Activated CD4-positive, alpha-beta T cell treated with anti-CD3 and anti-CD28 coated beads, Interleukin-2, amount 10 ng/mL, durations not matched to agents 7 days and 5 days (primary cell): ENCODE measurements around the gene LCN1. TPM values are rescaled to one million over a fixed set of nuclear protein-coding genes. Genes with fewer than 3 reads are reported as not detected.
"Not testable (repeated sequence)": the region's sequence is repeated elsewhere in the genome, so short reads cannot be mapped to it uniquely, and the experiment has no call there.

ENCODE experiments used
- CTCF ChIA-PET: fragments of 350-600 bp; sonication (Branson Sonifier 250); formaldehyde crosslinking; loops from one replicate; lab custom pipeline; 2021; ENCODE audit warnings: antibody characterized with exemption; lab: Charles Lee
- POLR2A ChIA-PET: fragments of 350-600 bp; sonication (Branson Sonifier 250); formaldehyde crosslinking; loops from one replicate; lab custom pipeline; 2021; ENCODE audit warnings: antibody characterized with exemption; lab: Charles Lee
- DNase-seq: peaks from one replicate; pipeline ENCODE4 v3.0.0-alpha.2; 2020
- H3K27ac Mint-ChIP-seq: one replicate; pipeline ENCODE4 v1.8.0; 2021; ENCODE audit warnings: mild to moderate bottlenecking, moderate library complexity, mixed read lengths
- H3K27me3 Mint-ChIP-seq: one replicate; pipeline ENCODE4 v1.8.0; 2021; ENCODE audit warnings: mixed read lengths
- H3K36me3 Mint-ChIP-seq: one replicate; pipeline ENCODE4 v1.8.0; 2021; ENCODE audit warnings: low read depth, mixed read lengths
- H3K4me1 Mint-ChIP-seq: one replicate; pipeline ENCODE4 v1.8.0; 2021; ENCODE audit warnings: mixed read lengths
- H3K4me3 Mint-ChIP-seq: one replicate; pipeline ENCODE4 v1.8.0; 2021; ENCODE audit warnings: mild to moderate bottlenecking, moderate library complexity, mixed read lengths
- H3K9me3 Mint-ChIP-seq: one replicate; pipeline ENCODE4 v1.8.0; 2021; ENCODE audit warnings: mixed read lengths
- total RNA-seq, 2 experiments: library from RNA; stranded (reverse); gene quantifications; one replicate each; pipeline ENCODE4 v1.2.3, GENCODE V29; 2021

The LCN1 gene
- total RNA-seq, 2 experiments from 2014 or later, result not detected

DNA sequence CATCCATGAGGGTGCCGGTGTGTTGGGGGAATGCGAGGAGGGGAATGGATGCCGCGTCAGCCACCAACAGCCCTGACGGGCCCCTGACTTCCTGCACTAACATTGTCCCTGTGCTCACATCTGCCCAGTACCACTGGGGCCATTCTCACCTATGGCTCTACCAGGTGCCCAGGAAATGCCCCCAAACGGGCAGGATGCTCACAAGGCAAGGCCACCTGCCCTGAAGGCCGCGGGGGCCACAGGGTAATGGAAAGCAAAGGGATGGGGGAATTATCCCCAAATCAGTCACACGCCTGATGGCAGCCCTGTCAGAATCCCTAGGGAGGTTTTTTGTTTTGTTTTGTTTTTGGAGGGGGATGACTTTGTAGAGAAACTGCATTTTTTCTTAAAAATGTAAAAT is 7.3 kb upstream of the LCN1 start:
- H3K27me3 Mint-ChIP-seq, H3K36me3 Mint-ChIP-seq, POLR2A ChIA-PET, H3K4me3 Mint-ChIP-seq, H3K4me1 Mint-ChIP-seq, DNase-seq, H3K9me3 Mint-ChIP-seq, H3K27ac Mint-ChIP-seq: not testable (repeated sequence)
- CTCF ChIA-PET, result interaction anchor here (1.8 kb wide), 1 partner anchor 8 kb away, joined by 8 read pairs; no protein-coding TSS in a partner anchor

DNA sequence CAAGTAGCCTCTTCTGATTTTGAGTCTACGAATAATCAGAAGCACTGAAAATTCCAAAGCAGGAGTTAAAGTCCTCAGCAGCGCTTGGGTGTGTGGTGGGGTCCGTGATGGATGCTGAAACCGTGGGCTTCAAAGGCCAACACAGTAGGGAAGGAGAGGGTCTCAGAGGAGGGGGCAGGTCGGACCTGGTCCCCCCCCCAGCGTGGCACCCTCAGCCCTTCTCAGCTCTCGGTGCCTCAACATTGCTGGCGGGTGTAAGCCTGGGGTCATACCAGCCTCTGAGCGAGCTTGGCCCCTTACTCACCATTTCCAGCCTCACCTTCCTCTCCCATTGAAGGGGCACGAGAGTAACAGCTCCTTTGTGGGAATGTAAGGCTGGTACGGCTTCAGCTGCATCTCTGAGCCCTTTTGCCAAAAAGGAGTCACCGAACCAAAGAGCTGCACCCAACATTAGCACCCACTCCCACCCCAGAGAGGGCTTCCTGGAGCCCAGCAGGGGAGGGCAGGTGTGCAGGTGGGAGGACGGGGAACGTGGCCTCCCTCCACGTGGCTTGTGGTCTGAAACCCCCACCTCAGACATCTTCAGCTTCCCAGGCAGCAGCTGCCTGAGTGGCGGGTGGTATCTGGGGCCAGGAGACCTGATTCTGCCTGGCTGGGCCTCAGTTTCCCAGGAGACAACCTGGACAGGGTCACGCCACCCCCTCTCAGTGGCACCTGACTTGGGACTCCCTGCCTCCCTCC is 6.7 kb upstream of the LCN1 start:
- Mint-ChIP-seq H3K27ac (no peak overlapping the region), H3K27me3 (peaks cover 8% of the 10 kb centered on the region), H3K9me3 (peaks cover 1% of the 10 kb centered on the region), H3K4me1 (peaks cover 8% of the 10 kb centered on the region), H3K4me3 (no peak overlapping the region), H3K36me3 (no peaks in the 10 kb centered on the region)
- ChIA-PET POLR2A (no interaction called here), CTCF (interaction anchor here (1.8 kb wide), 1 partner anchor 9 kb away, joined by 8 read pairs; no protein-coding TSS in a partner anchor)
- no peak for DNase-seq

DNA sequence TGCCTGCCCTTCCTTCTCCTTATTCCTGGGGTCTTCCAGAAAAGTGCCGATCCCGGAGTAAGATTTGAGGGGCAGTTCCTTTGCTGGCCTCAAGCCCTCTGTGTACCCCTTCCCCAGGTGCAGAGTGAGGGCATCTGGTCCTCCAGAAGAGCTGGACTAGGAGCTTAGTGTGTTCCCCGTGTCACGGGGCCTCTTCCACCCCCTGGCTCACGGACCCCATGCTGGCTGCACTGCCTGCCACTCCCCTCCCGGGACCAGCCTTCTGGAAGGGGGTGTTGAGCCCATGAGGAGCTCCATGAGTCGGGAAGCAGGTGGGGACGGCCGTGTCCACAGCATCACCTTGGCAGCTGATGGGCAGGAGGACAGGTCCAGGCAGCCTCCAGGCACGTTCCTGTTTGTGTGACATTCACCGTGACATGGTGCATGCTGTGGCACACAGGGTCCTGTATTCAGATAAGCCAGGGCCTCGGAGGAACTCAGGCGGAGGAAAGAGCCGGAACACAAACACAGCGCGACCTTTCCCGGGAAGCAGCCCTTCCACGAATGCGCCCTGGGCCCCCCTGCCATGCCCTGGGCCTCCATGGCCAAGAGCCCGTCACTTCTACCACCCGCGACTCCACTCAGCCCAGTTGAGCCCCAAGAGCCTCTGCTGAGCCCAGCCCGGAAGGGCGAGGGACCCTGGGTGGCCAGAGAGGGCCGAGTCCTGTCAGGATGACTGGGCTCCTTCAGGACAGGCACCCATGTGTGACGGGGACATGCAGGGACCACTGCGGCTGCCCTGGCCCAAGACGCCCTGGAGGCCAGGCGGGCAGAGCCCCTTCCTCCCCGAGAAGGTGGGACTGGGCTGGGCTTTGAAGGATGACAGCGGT is 5.9 kb upstream of the LCN1 start:
- H3K36me3 Mint-ChIP-seq, result no peaks in the 10 kb centered on the region
- H3K4me3 Mint-ChIP-seq, result no peak overlapping the region
- ChIA-PET CTCF (interaction anchor here (1.8 kb wide), 1 partner anchor 10 kb away, joined by 8 read pairs; no protein-coding TSS in a partner anchor), POLR2A (no interaction called here)
- H3K9me3 Mint-ChIP-seq, result no peaks in the 10 kb centered on the region
- peaks cover 8% of the 10 kb centered on the region for H3K4me1 Mint-ChIP-seq
- DNase-seq, result no peak
- peaks cover 9% of the 10 kb centered on the region for H3K27me3 Mint-ChIP-seq
- no peak overlapping the region for H3K27ac Mint-ChIP-seq

DNA sequence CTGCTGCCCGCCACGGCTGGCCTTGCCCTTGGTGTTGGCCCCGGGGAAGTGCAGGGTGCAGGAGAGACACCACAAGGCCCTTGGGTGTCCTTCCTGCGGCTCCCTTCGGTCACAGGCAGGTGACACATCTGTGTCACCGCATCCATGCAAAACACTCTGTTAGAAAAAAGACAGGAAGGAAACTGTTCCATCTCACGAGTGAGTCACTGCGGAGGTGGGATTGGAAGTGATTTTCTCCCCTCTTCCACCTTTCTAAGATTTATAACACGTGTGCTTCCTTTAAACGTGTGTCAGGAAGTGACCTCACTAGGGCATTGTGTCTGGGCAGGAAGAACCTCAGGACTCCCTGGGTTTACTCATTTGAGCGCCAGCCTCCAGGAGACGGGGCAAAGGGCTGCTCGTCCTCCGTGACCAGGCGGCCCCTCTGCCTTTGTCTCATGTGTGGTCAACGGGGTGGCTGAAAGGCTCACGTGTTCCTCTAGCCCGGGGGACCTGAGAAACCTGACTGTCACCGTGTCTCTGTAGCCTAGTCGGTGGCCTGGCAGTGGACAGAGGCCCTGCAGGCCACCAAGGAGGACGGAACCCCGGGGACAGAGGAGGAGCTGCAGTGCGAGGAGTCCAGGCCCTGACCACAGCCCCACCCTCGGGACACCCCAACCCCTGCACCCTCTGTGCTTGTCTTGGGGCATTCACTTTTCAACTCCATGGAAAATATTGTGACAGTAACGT is 4.9 kb upstream of the LCN1 start:
- no peaks in the 10 kb centered on the region for H3K9me3 Mint-ChIP-seq
- ChIA-PET POLR2A (no interaction called here), CTCF (no interaction called here)
- no peak overlapping the region for H3K4me3 Mint-ChIP-seq
- no peaks in the 10 kb centered on the region for H3K36me3 Mint-ChIP-seq
- H3K27me3 Mint-ChIP-seq, result peaks cover 9% of the 10 kb centered on the region
- DNase-seq, result no peak
- H3K27ac Mint-ChIP-seq, result no peak overlapping the region
- H3K4me1 Mint-ChIP-seq, result peaks cover 7% of the 10 kb centered on the region

DNA sequence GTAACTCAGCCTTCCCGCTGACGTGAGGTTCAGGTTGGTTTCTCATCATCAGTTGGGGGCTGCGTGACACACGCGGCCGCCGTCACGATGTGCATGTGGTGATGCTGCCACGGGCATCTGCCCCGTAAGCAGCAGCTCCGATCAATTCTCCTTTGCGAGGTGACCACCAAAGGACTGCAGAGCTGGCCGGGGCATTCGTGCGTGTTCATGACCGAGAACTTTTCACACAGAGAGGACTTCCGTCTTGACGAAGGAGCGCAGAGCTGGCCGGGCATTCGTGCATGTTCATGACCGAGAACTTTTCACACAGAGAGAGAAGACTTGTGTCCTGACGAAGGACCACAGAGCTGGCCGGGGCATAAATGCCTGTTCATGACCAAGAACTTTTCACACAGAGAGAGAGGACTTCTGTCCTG is 3.8 kb upstream of the LCN1 start:
- H3K4me1 Mint-ChIP-seq, result peaks cover 4% of the 10 kb centered on the region
- CTCF ChIA-PET, result interaction anchor here (1.1 kb wide), 1 partner anchor 9 kb away, joined by 3 read pairs; no protein-coding TSS in a partner anchor
- no peaks in the 10 kb centered on the region for H3K36me3 Mint-ChIP-seq
- H3K9me3 Mint-ChIP-seq, result no peaks in the 10 kb centered on the region
- H3K27me3 Mint-ChIP-seq, result peaks cover 9% of the 10 kb centered on the region
- H3K27ac Mint-ChIP-seq, result no peak overlapping the region
- H3K4me3 Mint-ChIP-seq, result no peak overlapping the region
- POLR2A ChIA-PET, result no interaction called here
- DNase-seq, result no peak

DNA sequence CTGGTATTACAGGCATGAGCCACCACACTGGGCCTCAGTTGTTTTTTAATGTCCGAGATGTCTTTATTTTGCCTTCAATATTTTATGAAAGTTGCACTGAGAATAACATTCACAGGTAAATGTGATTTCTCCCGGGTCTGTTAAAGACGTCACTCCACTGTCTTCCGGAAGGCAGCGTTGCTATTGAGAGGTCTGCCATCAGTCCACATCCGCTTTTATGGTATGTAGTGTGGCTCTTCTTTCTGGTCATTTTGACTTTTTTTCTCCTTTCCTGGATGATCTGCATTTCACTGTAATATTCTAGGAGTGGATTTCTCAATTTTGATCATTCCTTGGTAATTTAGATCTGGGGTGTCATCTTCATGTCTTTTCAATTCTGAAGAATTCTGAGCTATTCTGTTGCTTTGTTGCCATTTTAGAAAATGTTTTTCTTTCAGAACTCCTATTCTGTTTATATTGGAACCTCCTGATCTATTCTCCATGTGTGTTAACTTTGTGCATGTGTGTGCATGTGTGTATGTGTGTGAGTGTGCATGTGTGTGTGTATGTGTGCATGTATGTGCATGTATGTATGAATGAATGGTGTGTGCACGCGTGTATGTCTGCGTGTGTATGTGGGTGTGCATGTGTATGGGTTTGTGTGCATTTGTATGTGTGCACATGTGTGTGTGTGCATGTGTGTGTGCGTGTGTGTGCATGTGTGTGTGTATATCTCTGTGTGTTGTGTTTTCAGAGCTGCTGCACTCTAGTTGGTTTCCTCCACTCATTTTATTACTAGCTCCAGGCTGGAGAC is 1.9 kb upstream of the LCN1 start:
- ChIA-PET POLR2A (no interaction called here), CTCF (no interaction called here)
- no peak overlapping the region for H3K27ac Mint-ChIP-seq

DNA sequence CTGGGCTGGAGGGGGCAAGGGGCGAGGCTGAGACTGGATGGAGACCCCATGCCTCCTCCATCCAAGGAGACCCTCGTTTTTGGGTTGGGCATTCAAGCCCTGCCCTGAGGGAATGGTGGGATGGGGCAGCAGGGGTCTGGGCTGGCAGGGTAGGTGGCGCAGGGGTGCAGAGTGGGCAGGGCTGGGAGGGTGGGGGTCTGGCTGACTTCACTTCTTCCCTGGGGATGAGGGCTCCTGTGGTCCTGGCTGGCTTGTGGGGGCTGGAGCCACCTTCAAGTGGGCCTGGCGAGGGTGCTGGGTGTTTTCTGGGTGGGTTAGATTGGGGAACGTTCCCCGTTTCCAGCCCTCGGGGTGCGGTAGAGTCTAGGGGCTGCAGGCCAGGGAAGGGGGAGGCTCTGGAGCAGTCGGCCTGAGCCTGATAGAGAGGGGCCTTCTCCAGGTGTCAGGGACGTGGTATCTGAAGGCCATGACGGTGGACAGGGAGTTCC is 412 bp downstream of the LCN1 start:
- no peak for DNase-seq
- Mint-ChIP-seq H3K9me3 (no peaks in the 10 kb centered on the region), H3K4me3 (no peak overlapping the region), H3K36me3 (no peaks in the 10 kb centered on the region), H3K4me1 (no peaks in the 10 kb centered on the region), H3K27me3 (peaks cover 9% of the 10 kb centered on the region), H3K27ac (no peak overlapping the region)
- ChIA-PET CTCF (no interaction called here), POLR2A (no interaction called here)

More for the DNA sequence above, 1.9 kb upstream of the LCN1 start:
- Mint-ChIP-seq H3K27me3 (peaks cover 9% of the 10 kb centered on the region), H3K36me3 (no peaks in the 10 kb centered on the region), H3K9me3 (no peaks in the 10 kb centered on the region), H3K4me3 (no peak overlapping the region), H3K4me1 (peaks cover 4% of the 10 kb centered on the region)
- DNase-seq, result no peak

DNA sequence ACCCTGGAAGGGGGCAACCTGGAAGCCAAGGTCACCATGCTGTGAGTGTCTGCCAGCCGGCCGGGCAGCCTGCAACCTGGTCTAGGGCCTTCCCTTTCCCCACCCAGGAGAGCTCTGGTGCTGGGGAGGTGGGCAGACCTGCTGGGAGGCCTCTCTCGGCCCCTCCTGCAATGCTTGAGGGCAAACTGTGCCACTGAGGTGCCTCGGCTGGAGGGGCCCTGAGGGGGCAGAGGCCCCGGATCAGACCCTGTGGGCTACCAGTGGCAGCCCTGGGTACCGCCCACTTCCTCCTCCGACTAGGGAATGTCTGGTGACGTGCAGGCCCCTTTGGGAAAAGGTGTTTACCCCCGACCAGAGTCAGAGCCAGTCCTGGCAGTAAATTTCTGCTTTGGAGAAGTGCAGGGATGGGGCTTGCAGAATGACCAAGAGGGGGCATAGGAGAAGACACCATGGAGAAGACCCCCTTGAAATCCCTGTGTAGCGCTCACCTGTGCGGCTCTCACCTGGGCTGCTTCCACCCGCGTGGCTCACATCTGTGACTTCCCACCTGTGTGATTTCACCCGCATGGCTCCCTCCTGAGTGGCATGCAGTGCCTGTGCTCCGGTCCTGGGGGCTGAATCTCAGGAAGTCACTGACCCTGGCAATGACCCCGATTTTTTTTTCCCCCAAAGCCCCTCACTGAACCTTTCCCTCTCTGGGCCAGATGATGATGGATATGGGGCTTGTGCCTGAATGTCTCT is 1.1 kb downstream of the LCN1 start:
- ChIA-PET POLR2A (no interaction called here), CTCF (no interaction called here)
- no peak overlapping the region for H3K27ac Mint-ChIP-seq
- no peaks in the 10 kb centered on the region for H3K36me3 Mint-ChIP-seq
- peaks cover 9% of the 10 kb centered on the region for H3K27me3 Mint-ChIP-seq
- H3K9me3 Mint-ChIP-seq, result no peaks in the 10 kb centered on the region
- no peak for DNase-seq
- no peak overlapping the region for H3K4me3 Mint-ChIP-seq
- H3K4me1 Mint-ChIP-seq, result no peaks in the 10 kb centered on the region

DNA sequence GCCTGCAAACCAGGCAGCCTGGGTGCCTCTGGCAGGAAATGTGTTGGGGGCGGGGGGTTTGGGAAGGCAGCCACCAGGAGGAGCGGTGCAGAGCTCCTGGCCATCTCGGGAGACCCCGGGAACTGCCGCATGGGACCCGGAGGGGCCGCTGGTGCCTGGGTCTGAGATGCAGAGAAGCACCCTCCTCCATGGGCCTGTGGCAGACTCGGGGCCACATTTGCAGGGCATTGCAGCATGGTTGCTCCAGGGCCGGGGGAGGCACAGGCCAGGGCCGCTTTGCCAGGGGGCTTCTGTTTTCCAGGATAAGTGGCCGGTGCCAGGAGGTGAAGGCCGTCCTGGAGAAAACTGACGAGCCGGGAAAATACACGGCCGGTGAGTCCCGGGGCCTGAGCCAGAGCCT is 1.7 kb downstream of the LCN1 start:
- Mint-ChIP-seq H3K27ac (no peak overlapping the region), H3K4me3 (no peak overlapping the region), H3K36me3 (no peaks in the 10 kb centered on the region), H3K9me3 (no peaks in the 10 kb centered on the region), H3K27me3 (peaks cover 9% of the 10 kb centered on the region), H3K4me1 (no peaks in the 10 kb centered on the region)
- ChIA-PET POLR2A (no interaction called here), CTCF (no interaction called here)
- DNase-seq, result no peak

DNA sequence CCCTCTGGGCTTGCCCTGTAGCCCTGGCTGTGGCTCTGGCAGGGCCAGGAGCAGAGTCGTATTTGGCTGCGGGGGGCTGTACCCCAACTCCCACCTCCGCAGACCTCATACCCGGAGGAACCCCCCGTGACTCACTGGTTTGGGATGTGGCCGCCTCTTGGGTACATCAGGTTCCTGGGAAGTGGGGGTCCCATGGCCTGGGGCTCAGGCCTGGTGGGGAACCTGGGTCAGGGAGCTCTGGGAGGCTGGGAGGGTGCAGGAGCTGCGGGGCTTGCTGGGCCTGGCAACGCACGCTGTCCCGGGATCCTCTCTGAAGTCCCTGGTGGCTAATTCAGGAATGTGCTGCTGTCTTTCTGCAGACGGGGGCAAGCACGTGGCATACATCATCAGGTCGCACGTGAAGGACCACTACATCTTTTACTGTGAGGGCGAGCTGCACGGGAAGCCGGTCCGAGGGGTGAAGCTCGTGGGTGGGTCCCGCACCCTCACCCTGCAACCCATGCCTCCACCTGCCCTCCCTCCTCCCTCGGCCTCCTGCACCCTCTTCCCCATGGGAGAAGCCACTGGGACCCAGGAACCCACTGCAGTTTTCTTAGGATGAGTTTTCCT is 2.4 kb downstream of the LCN1 start:
- Mint-ChIP-seq H3K27ac (no peak overlapping the region), H3K27me3 (peaks cover 8% of the 10 kb centered on the region), H3K4me1 (no peaks in the 10 kb centered on the region), H3K4me3 (no peak overlapping the region), H3K9me3 (no peaks in the 10 kb centered on the region), H3K36me3 (no peaks in the 10 kb centered on the region)
- POLR2A ChIA-PET, result no interaction called here
- CTCF ChIA-PET, result no interaction called here
- no peak for DNase-seq

DNA sequence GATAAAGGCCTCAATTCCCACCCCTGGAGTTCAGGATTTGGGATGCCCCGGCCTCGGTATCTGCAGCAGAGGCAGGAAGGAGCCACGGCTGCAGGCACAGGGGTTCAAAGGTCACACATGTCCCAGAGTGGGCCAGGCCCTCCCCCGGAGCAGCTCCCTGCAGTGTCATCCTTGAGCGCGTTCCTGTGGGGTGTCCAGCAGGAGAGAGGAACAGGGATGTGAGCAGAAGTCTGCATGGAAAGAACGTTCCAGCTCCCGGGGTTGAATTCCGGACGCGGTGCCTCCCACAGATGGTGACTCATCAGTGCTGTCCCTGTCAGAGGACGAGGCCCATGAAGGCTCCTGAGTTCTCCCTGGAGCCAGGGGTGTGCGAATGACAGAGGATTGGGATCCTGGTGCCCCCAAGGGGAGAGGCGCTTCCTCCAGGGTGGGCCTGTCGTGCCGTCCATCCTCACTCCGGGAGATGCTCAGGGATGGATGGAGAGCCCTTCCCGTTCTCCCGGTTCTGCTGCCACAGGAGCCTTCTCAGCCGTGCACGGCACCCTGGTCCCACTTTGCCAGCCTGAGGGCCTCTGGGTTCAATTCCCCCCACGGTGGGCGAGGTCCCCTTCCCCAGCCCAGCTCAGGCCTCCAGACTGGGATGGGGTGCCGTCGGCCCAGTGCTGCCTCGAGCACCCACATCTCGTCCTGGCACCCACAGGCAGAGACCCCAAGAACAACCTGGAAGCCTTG is 3.1 kb downstream of the LCN1 start:
- DNase-seq, result no peak
- peaks cover 5% of the 10 kb centered on the region for H3K27me3 Mint-ChIP-seq
- H3K4me3 Mint-ChIP-seq, result no peak overlapping the region
- no peak overlapping the region for H3K27ac Mint-ChIP-seq
- CTCF ChIA-PET, result no interaction called here
- POLR2A ChIA-PET, result no interaction called here
- H3K4me1 Mint-ChIP-seq, result peaks cover 2% of the 10 kb centered on the region
- no peaks in the 10 kb centered on the region for H3K36me3 Mint-ChIP-seq
- H3K9me3 Mint-ChIP-seq, result no peaks in the 10 kb centered on the region
